Left ventricle myocardium inferior (tissue), 1 donor: ENCODE results near the gene FCSK. TPM values are rescaled to one million over a fixed set of nuclear protein-coding genes. Genes with fewer than 3 reads are reported as not detected.

Experiments used
- DNase-seq: peaks from one replicate; pipeline ENCODE4 v3.0.0-alpha.2; 2020
- H3K27ac ChIP-seq: fragments of 200-600 bp; replicated peaks from 2 replicates; pipeline ENCODE4 v1.8.0; 2021
- H3K27me3 ChIP-seq: fragments of 200-600 bp; 2 replicates; pipeline ENCODE4 v1.8.0; 2021; ENCODE audit warnings: low read depth
- H3K36me3 ChIP-seq: fragments of 200-600 bp; 2 replicates; pipeline ENCODE4 v1.8.0; 2021
- H3K4me1 ChIP-seq: fragments of 200-600 bp; 2 replicates; pipeline ENCODE4 v1.8.0; 2021
- H3K4me3 ChIP-seq: fragments of 200-600 bp; 2 replicates; pipeline ENCODE4 v1.8.0; 2021; ENCODE audit warnings: mild to moderate bottlenecking, moderate library complexity
- H3K9me3 ChIP-seq: fragments of 200-600 bp; replicated peaks from 2 replicates; pipeline ENCODE4 v1.8.0; 2021
- intact Hi-C: fragments of 100-400 bp; cut with micrococcal nuclease; formaldehyde crosslinking; loops from one replicate; pipeline ENCODE4 v1.11.0; 2022
- total RNA-seq: library from RNA; stranded (reverse); fragmentation: NEBNext Ultra II Directional; extraction: Animal tissue kit (Norgen Biotek cat#: 25700); gene quantifications from one replicate; pipeline ENCODE4 v1.2.1, GENCODE V29; 2021
- TF ChIP-seq, protein P1 (sequence below): fragments of 200-600 bp; IDR thresholded peaks from 2 replicates; pipeline ENCODE4 v1.8.0; 2021; ENCODE audit warnings: antibody characterized with exemption, mild to moderate bottlenecking, borderline replicate concordance
- donor health status: DM: no; HTN: yes; CAD: no; lungs with severe emphysema.

FCSK gene
- total RNA-seq, 1 donor from 2014 or later: 7.4 TPM

DNA sequence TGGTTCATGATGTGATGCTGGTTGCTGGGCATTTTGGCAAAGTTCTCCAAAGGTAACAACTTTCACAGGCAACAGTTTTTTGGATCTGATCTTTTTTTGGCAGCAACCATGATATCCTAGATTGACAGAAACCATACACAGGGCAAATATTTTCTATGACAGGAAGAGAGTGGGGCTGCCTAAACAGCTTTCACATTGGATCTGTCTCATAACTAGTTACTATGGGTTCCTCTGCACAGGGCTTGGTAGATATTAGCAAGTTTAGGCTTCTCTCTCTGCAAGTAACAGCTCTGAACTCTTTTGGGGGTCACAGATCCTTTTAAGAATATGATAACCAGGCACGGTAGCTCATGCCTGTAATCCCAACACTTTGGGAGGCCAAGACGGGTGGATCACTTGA lies 40.4 kb downstream of the FCSK start:
- Histone ChIP-seq H3K27ac (peak overlapping the region; percentile 12), H3K4me3 (no peak overlapping the region), H3K36me3 (peaks cover 82% of the 10 kb centered on the region), H3K9me3 (no peaks in the 10 kb centered on the region), H3K4me1 (peaks cover 19% of the 10 kb centered on the region), H3K27me3 (no peaks in the 10 kb centered on the region)
- no peak for DNase-seq
- intact Hi-C loops: no loop called here
- TF ChIP-seq, protein P1, sequence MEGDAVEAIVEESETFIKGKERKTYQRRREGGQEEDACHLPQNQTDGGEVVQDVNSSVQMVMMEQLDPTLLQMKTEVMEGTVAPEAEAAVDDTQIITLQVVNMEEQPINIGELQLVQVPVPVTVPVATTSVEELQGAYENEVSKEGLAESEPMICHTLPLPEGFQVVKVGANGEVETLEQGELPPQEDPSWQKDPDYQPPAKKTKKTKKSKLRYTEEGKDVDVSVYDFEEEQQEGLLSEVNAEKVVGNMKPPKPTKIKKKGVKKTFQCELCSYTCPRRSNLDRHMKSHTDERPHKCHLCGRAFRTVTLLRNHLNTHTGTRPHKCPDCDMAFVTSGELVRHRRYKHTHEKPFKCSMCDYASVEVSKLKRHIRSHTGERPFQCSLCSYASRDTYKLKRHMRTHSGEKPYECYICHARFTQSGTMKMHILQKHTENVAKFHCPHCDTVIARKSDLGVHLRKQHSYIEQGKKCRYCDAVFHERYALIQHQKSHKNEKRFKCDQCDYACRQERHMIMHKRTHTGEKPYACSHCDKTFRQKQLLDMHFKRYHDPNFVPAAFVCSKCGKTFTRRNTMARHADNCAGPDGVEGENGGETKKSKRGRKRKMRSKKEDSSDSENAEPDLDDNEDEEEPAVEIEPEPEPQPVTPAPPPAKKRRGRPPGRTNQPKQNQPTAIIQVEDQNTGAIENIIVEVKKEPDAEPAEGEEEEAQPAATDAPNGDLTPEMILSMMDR: no peak

DNA sequence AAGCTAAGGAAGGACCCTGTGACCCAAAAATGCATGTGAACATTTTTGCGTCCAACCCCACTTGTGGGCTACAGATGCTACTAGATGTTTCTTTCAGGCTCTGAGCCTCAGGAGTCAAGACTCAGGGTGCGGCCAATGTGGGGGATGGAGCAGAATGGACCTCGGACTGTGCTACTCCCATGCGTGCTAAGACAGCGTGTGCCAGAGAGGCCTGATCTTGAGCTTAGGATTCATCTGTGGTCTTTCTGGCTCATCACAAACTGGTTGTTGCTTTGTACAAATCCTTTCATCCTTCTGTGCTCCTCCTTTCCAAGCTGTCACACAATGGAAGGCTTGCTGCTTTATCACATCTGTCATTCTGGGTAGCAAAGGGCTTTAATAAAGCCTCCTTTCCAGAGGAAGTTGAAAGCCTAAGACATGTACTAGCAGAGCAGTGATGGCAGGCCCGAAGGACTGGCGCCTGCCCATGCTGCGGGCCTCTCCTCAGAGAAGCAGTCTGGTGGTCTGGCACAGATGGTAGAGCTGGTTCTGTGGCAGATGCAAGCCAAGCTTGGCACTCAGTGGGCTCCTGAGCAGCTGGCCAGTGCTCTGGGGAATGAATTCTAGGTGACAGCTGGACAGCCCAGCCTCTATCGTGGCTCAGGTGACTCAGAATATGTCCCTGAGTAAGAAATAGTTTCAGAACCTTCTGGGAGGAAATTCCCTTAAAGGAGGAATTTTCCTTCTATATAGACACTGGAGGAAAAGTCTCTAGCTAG lies 41.2 kb downstream of the FCSK start:
- intact Hi-C loops: no loop called here
- Histone ChIP-seq H3K36me3 (peaks cover 82% of the 10 kb centered on the region), H3K4me3 (no peak overlapping the region), H3K27ac (no peak overlapping the region), H3K9me3 (no peaks in the 10 kb centered on the region), H3K4me1 (peaks cover 19% of the 10 kb centered on the region), H3K27me3 (no peaks in the 10 kb centered on the region)
- TF ChIP-seq, protein P1: no peak
- DNase-seq: no peak

DNA sequence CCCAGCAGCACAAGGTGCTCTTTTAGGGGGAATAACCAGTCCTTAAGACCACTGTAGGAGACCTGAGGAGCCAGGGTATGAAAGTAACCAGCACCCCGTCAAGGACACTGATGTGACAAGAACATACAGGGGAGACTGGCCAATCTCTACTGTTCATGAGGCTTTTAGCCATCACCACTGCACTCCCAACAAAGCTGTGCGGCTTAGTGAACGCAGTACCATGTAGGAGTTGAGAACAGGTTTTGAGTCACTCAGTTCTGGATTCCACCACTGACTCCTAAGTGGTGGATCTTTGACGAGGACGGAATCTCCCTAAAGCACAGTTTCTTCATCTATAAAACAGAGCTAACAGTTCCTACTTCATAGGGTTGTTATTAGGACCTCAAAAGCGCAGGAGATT lies 42.1 kb downstream of the FCSK start:
- DNase-seq: no peak
- H3K27me3 ChIP-seq: no peaks in the 10 kb centered on the region
- H3K4me1 ChIP-seq: peaks cover 19% of the 10 kb centered on the region
- H3K36me3 ChIP-seq: peaks cover 91% of the 10 kb centered on the region
- TF ChIP-seq, protein P1: no peak
- H3K27ac ChIP-seq: no peak overlapping the region
- no peaks in the 10 kb centered on the region for H3K9me3 ChIP-seq
- H3K4me3 ChIP-seq: no peak overlapping the region
- intact Hi-C loops: no loop called here

DNA sequence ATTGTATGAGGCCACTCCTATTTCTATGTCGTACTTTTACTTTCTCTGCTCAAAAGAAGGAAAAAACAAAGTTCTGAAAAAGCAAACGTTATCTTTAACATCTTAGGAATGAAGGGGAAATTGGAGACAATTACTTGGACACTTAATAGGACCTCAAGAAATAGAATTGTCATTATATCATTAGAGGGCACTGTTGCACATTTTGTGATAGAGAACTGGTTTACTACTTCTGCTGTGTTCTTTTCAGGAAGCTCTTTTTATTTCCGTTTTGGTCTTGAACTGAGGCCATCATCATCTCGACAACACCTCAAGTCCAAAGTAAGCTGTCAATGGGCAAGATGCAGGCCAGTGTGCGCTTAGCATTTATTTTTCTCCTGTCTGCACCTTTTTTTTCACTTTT lies 54.4 kb downstream of the FCSK start:
- H3K27ac ChIP-seq: peak overlapping the region; percentile 12
- H3K9me3 ChIP-seq: no peaks in the 10 kb centered on the region
- intact Hi-C loops: no loop called here

DNA sequence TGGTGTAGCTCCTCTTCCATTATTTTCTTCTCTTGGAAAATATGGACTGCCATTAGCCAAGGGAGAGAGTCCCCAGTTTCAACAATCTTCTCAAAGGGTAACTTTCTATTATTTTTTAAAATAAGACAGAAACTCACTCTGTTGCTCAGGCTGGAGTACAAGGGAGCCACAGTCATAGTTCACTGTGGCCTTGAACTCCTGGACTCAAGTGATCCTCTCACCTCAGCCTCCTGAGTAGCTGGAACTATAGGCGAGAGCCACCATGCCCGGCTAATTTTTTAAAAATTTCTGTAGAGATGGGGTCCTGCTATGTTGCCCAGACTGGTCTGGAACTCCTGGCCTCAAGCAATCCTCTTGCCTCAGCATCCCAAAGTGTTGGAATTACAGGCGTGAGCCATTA lies 55.8 kb downstream of the FCSK start:
- intact Hi-C loops: no loop called here
- H3K27me3 ChIP-seq: no peaks in the 10 kb centered on the region
- H3K36me3 ChIP-seq: peaks cover 97% of the 10 kb centered on the region
- H3K4me1 ChIP-seq: no peaks in the 10 kb centered on the region
- no peak overlapping the region for H3K4me3 ChIP-seq
- DNase-seq: no peak
- H3K27ac ChIP-seq: no peak overlapping the region
- TF ChIP-seq, protein P1: no peak
- no peaks in the 10 kb centered on the region for H3K9me3 ChIP-seq

More for the DNA sequence above, 54.4 kb downstream of the FCSK start:
- Histone ChIP-seq H3K27me3 (no peaks in the 10 kb centered on the region), H3K36me3 (peaks cover 90% of the 10 kb centered on the region), H3K4me3 (no peak overlapping the region), H3K4me1 (no peaks in the 10 kb centered on the region)
- TF ChIP-seq, protein P1: peak; percentile 22
- DNase-seq: no peak
